ENCODE results near the gene CEP44.
"Not testable (repeated sequence)": the region's sequence is repeated elsewhere in the genome, so short reads cannot be mapped to it uniquely, and the experiment has no call there.

Gene CEP44

DNA sequence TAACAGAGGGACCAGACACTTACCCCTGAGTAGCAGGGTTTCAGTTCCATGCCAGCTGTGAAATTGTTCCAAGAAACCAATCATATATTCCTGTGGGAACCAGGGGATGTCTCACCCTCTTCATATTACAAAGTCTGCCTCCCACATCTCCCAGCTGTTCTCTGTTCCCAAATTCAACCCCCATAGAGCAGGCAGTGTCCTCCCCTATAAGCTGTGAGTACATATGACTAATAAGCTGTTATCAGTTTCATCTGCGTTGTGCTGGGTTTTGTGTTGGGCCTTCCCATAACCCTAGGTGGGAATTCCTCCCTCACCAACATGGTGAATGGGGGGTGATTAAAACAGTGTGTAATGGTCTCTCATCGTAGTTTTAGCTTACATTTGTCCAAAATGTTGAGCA is 41.0 kb downstream of the CEP44 start:
- no peak for DNase-seq (ENCODE audit: low read depth in 2 of 2)

DNA sequence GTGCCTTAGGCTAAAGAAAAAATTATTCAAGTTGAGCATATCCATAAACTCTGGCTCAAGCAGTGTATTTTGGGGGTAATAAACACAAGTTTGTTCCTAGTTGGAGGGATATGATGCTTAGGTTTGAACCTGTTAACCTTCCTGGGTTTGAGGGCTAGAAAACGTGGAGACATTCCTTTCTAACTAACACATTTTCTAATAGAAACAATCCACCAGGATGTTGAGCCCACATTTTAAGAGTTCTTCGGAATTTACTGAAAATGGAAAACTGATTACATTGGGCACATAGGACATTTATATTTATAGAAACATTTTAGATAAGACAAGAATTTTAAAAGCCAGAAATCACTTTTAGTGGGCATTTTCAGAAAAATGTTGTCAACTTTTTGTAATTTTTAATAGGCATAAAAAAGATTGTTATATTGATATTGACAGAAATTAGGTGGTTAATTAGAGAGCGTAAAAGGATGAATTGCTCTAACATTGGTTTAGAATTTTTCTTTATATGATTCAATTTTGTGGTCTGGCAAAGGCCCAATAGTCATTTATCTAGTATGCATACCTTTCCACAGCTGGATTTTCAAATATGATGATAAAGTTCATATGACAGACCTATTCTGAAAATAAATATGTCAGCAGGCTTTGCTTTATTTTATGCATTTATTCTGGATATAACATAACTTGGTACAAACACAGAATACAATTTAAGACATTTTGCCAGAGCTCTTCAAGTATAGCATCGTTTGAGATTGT is 49.2 kb downstream of the CEP44 start:
- DNase-seq (ENCODE audit: low read depth in 2 of 2): no peak

DNA sequence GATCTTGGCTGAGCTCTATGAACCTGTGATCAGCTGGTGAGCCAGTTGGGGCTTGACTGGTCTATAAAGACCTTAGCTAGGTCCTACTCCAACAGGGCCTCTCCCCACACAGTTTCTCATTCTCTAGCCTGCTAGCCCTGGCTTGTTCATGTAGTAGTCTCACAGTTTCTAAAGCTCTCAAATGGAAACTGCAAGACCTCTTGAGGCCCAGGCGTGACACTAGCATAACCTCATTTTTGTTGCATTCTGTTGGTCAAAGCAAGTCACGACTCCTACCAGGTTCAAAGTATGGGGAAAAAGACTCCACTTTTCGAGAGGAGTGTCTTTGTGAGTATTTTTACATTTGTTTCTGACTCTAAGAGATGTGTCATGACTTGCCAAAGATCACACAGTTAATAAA is 50.9 kb downstream of the CEP44 start:
- no peak for DNase-seq (ENCODE audit: low read depth in 2 of 2)

DNA sequence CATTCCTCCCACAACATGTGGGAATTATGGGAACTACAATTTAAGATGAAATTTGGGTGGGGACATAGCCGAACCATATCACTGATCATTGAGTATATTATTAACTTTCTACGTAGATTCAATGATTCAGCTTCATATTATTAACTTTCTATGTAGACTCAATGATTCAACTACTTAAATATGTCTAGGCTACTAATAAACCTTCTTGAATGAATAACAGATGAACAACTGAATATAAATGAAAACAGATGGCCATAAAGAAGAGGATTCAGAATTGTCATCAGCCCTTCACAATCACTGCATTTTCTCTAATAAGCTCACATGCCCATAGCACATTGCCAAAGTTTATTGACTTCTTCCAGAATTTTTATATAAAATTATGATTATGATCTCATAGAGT is 57.0 kb downstream of the CEP44 start:
- DNase-seq (ENCODE audit: low read depth in 2 of 2): no peak

DNA sequence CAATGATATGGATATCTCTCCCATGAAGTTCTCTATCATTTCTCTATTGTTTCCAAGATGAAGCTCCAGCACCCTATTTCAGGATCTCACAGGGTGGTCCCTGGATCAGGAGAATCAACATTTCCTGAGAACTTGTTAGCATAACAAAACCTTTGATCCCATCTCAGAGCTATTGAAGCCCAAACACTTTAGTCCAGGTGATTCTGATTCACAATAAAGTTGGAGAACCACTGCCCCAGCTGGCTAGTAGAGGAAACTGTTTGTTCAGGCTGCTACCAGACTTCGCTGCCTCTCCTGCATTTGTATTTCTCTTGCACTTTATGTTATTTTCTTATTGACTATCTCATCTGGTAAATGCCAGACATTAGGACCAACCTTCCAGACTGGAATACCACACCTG is 65.4 kb downstream of the CEP44 start:
- no peak for DNase-seq (ENCODE audit: low read depth in 2 of 2)

DNA sequence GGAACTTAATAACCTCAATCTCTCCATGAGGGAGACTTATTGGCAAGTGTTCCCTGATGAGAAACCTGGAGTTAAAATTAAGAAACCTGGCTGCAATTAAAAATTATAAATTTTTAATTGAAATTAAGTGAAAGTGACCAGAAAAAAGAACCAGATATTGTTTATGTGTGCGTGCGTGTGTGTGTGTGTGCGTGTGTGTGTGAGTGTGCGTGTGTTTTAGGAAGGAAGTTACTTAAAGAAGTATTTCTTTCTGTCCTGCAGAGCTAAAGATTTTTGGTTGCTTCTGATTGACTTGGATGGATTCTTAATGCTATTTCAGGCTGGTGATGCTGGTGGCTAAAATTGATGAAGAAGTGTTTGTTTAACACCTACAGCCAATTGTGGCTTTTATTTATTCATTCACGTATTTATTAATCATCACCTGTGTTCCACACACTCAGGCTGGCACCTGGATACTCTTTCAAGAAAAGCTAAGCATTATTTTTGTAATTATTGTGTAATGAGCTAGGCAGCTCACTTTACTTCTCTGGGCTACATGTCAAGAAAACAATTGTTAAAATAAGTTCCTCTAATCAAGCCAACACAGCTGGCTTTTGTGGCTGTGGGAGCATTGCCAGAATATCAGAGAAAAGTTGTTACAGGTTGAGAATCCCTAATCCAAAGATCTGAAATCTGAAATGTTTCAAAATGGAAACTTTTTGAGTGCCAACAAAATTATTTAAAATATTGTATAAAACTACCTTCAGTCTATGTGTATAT is 68.5 kb downstream of the CEP44 start:
- no peak for DNase-seq (ENCODE audit: low read depth in 2 of 2)

- no peak for DNase-seq (ENCODE audit: low read depth in 2 of 2)
These were observed 73.6 kb downstream of the CEP44 start for GRCh38 chr4:174357321-174357720.

GRCh38 chr4:174358410-174358809 is 74.7 kb downstream of the CEP44 start:
- no peak for DNase-seq (ENCODE audit: low read depth in 2 of 2)

GRCh38 chr4:174358829-174359228 is 75.1 kb downstream of the CEP44 start:
- no peak for DNase-seq (ENCODE audit: low read depth in 2 of 2)

- DNase-seq (ENCODE audit: low read depth in 2 of 2): no peak
These were observed 78.6 kb downstream of the CEP44 start for GRCh38 chr4:174362340-174362739.

DNA sequence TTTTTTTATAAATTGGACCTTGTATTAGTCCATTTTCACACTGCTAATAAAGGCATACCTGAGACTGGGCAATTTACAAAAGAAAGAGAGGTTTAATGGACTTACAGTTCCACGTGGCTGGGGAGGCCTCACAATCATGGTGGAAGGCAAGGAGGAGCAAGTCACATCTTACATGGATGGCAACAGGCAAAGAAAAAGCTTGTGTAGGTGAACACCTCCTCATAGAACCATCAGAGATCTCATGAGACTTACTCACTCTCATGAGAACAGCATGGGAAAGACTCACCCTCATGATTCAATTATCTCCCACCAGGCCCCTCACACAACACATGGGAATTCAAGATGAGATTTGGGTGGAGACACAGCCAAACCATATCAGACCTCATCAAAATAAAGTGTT is 80.1 kb downstream of the CEP44 start:
- not testable (repeated sequence) for DNase-seq (ENCODE audit: low read depth in 2 of 2)

DNA sequence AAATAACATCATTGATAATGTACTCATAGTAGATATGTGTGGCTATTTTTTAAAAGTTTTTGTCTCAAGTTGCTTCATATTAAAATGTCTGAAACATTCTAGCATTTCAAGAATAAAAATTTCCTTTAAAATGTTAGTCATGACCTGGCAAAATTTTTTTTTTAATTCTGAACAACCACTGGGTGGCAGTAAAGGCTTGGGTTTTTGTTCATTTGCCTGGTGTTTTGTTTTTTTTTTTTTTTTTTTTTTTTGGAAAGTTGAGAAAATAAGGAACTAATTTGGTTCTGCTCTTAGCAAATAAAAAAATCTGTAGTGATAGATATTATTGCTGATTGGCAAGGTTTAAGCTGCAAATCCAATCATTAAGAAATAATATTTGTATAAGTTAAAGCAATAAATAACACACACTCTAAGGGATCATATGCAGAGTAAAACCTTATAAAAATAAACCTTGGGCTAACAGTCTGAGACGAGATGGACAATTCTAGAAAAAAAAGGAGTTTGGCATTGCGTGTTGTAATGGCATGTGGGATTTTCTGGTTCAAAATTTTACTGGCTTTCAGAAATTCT is 81.4 kb downstream of the CEP44 start:
- no peak for DNase-seq (ENCODE audit: low read depth in 2 of 2)

- DNase-seq (ENCODE audit: low read depth in 2 of 2): no peak
These were observed 86.3 kb downstream of the CEP44 start for GRCh38 chr4:174369985-174370384.

GRCh38 chr4:174373821-174374220 is 90.1 kb downstream of the CEP44 start:
- no peak for DNase-seq (ENCODE audit: low read depth in 2 of 2)

DNA sequence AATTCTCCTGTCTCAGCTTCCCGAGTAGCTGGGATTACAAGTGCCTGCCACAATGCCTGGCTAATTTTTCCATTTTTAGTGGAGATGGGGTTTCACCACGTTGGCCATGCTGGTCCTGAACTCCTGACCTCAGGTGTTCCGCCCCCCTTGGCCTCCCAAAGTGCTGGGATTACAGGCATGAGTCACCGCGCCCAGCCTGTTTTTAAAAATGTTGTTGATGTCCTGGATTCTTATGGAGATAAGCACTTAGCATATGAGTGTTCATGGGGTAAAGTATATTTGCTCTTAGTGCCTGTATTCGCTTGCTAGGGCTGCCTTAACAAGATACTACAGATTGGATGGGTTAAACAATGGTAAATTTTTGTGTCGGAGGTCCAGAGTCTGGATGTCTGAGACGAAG is 91.7 kb downstream of the CEP44 start:
- no peak for DNase-seq (ENCODE audit: low read depth in 2 of 2)

DNA sequence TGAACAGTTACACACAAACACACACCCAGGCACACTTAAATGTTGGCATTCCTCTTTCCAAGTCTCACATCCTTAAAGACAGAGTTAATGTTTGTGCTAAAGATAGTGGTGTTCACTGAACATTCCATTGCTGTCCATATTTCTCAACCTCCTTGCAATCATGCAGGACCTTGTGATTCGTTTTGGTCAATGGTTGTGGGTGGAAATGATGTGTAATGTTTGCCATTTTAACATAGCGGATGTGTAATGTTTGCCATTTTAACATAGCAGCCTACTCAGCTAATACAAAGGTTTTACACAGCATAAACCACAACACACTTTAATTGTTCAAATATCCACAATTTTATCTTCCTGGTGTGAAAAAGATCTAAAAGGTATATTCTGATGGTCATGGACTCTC is 93.9 kb downstream of the CEP44 start:
- DNase-seq (ENCODE audit: low read depth in 2 of 2): no peak

DNA sequence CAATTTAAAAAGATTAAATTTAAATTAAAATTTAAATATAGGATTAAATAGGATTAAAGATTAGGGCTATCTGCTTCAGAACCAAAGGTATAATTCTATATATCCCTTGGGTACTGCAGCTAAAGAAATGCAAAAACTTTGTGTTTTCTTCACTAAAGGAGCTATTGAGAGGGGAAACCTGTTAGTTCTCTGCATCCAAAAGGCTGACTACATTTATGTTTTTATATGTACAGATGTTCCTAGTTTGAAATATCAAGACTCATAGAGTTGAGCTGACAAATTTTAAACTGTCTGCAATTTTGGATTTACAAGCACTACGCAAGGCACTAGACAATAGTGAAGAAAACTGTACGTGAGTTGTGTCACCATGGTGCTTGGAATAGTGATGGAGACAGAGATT is 95.2 kb downstream of the CEP44 start:
- no peak for DNase-seq (ENCODE audit: low read depth in 2 of 2)

DNA sequence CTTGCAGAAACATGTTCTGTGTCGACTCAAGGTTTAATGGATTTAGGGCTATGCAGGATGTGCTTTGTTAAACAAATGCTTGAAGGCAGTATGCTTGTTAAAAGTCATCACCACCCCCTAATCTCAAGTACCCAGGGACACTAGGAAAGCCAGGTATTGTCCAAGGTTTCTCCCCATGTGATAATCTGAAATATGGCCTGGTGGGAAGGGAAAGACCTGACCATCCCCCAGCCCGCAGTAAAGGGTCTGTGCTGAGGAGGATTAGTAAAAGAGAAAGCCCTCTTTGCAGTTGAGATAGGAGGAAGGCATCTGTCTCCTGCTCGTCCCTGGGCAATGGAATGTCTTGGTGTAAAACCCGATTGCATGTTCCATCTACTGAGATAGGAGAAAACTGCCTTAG is 96.5 kb downstream of the CEP44 start:
- DNase-seq (ENCODE audit: low read depth in 2 of 2): not testable (repeated sequence)

DNA sequence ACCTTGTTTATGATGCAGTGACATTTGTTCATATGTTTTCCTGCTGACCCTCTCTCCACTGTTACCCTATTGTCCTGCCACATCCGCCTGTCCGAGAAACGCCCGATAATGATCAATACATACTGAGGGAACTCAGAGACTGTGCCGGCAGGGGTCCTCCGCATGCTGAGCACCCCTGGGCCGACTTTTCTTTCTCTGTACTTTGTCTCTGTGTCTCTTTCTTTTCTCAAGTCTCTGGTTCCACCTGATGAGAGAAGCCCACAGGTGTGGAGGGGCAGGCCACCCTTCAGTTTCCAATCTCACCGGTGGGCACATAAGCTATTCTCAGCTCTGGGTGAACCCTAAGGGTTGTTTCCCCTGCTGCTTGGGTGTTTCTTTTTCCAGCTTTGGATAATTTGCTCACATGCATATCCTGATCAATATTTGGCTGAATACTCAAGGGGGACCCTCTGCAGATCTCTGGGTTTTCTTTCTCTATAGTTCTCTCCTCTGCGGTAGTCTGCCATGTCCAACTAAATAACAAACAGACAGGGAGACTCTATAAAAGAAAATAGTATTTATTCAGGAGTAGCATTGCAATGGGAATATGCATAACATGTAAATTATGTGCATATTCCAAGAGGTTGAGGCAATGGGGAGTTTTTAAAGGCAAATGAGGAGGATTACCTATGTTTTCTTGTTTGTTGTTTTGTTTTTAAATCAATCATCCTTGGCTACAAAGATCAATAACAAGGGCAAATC is 97.2 kb downstream of the CEP44 start:
- DNase-seq (ENCODE audit: low read depth in 2 of 2): no peak

DNA sequence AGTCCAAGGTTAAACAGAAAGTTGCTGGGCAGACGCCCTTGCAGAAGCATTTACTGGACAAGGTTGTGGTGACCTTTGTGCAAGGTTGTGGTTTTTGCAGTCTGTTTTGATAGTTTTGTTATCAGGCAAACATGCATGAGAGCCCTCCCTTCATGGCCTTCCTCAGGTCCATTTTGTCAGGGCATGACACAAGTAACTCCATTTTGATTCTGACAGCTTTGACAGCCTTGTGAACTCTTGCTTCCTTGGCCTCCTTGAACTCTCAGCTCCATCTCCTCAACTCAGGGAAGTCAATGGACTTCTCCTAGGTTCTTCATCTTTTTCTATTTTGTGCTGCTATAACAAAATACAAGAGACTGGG is 97.7 kb downstream of the CEP44 start:
- DNase-seq (ENCODE audit: low read depth in 2 of 2): no peak

Data from activated CD8-positive, alpha-beta memory T cell treated with anti-CD3 and anti-CD28 coated beads for 4 hours (primary cell).